Activated CD8-positive, alpha-beta memory T cell treated with anti-CD3 and anti-CD28 coated beads for 4 hours (primary cell): Measurements from ENCODE around the gene RNF223.
"Not testable (repeated sequence)": the region's sequence is repeated elsewhere in the genome, so short reads cannot be mapped to it uniquely, and the experiment has no call there.

Experiments
- DNase-seq, 2 donors: peaks; one replicate each; pipeline ENCODE4 v3.0.0-alpha.2; 2020; ENCODE audit warnings: low read depth in 2 of 2

The RNF223 gene

GRCh38 chr1:1087351-1088028 is 13.4 kb upstream of the RNF223 start:
- DNase-seq: no peak

GRCh38 chr1:1086911-1087341 is 12.8 kb upstream of the RNF223 start:
- DNase-seq: no peak

- DNase-seq: no peak
Measured at GRCh38 chr1:1085911-1086841, 12.1 kb upstream of the RNF223 start.

GRCh38 chr1:1085171-1085841 is 11.2 kb upstream of the RNF223 start:
- no peak for DNase-seq

- DNase-seq: no peak
Measured at GRCh38 chr1:1084372-1085170, 10.5 kb upstream of the RNF223 start.

- no peak for DNase-seq
Measured at GRCh38 chr1:1083416-1084371, 9.6 kb upstream of the RNF223 start.

GRCh38 chr1:1082776-1083415 is 8.8 kb upstream of the RNF223 start:
- no peak for DNase-seq

GRCh38 chr1:1082239-1082775 is 8.2 kb upstream of the RNF223 start:
- DNase-seq: no peak

GRCh38 chr1:1081311-1082238 is 7.5 kb upstream of the RNF223 start:
- no peak for DNase-seq

GRCh38 chr1:1080951-1081310 is 6.8 kb upstream of the RNF223 start:
- no peak for DNase-seq

GRCh38 chr1:1080122-1080757 is 6.1 kb upstream of the RNF223 start:
- no peak for DNase-seq

- DNase-seq: no peak
Measured at GRCh38 chr1:1079408-1080121, 5.5 kb upstream of the RNF223 start.

GRCh38 chr1:1077396-1077795 is 3.3 kb upstream of the RNF223 start:
- not testable (repeated sequence) for DNase-seq

GRCh38 chr1:1075148-1075935 is 1.2 kb upstream of the RNF223 start:
- DNase-seq: no peak

- no peak for DNase-seq
Measured at GRCh38 chr1:1074631-1075147, 583 bp upstream of the RNF223 start.
